K562 (cell line): ENCODE data around the gene OPN1LW. TPM values are rescaled to one million over a fixed set of nuclear protein-coding genes. Genes with fewer than 3 reads are reported as not detected.

ENCODE experiments used
- ATAC-seq: fragments of 200-7000 bp; cut with Tn5 transposase; 3 replicates; pipeline ENCODE4 v1.9.1; 2020; ENCODE audit warnings: moderate library complexity
- BruUV-seq: library from RNA; stranded (reverse); fragments of 400-500 nt; replicated peaks from 2 replicates; lab custom pipeline; 2021; lab: Mats Ljungman, UMichigan
- CTCF ChIA-PET: fragments of 300-600 bp; formaldehyde crosslinking; extraction: SDS; loops from one replicate; lab custom pipeline; 2021; ENCODE audit warnings: low intra/inter-chr PET ratio; lab: Yijun Ruan, JAX
- POLR2A ChIA-PET: fragments of 300-600, 350-650 bp; sonication (Branson Sonifier 250); formaldehyde crosslinking; extraction: SDS; loops from one replicate; lab custom pipeline; 2021; ENCODE audit warnings: antibody characterized with exemption, inconsistent platforms; lab: Yijun Ruan, JAX
- DNase-seq, 4 experiments: peaks; one replicate each; pipeline versions ENCODE4 v3.0.0 to v3.0.0-alpha.2; 2011 to 2018; ENCODE audit warnings: low spot score in 3 of 4, mixed read lengths in 3 of 4; ENCODE audit errors: extremely low read depth in 1 of 4
- FAIRE-seq: peaks from 2 replicates; lab custom pipeline; 2011; peaks lifted over from hg19 to GRCh38; lab: Jason Lieb, UNC
- H2AFZ ChIP-seq: 2 replicates; pipeline ENCODE4 v1.6.0; 2011; ENCODE audit warnings: low read depth, low read length, control low read depth, inconsistent platforms
- H3K27ac ChIP-seq: fragments of 200-600 bp; 3 replicates; pipeline ENCODE4 v1.8.0; 2011; ENCODE audit warnings: low read depth, mild to moderate bottlenecking, control low read depth, inconsistent platforms, low read length, moderate library complexity, mixed read lengths; ENCODE audit errors: extremely low read depth
- H3K27me3 ChIP-seq, 2 experiments: fragments of 300-600 bp in 1 of 2; 2 replicates in 1 of 2; 3 replicates in 1 of 2; pipeline versions ENCODE4 v1.6.0 to v1.8.0; 2011; ENCODE audit warnings: inconsistent platforms in 2 of 2, low read length in 2 of 2, mild to moderate bottlenecking in 1 of 2, mixed read lengths in 1 of 2, moderate library complexity in 1 of 2; ENCODE audit not compliant: control insufficient read depth in 2 of 2, insufficient read depth in 2 of 2
- H3K36me3 ChIP-seq: fragments of 300-600 bp; 3 replicates; pipeline ENCODE4 v1.8.0; 2011; ENCODE audit warnings: mild to moderate bottlenecking, low read length, inconsistent platforms; ENCODE audit not compliant: control insufficient read depth, insufficient read depth
- H3K4me1 ChIP-seq, 2 experiments: fragments of 200-600 bp in 1 of 2; replicated peaks in 1 of 2; 2 replicates in 1 of 2; 3 replicates in 1 of 2; pipeline versions ENCODE4 v1.5.1 to v1.8.0; 2011; ENCODE audit warnings: inconsistent platforms in 2 of 2, low read length in 2 of 2, mild to moderate bottlenecking in 1 of 2, mixed read lengths in 1 of 2, moderate library complexity in 1 of 2; ENCODE audit not compliant: control insufficient read depth in 2 of 2, insufficient read depth in 2 of 2
- H3K4me2 ChIP-seq: 2 replicates; pipeline ENCODE4 v1.6.1; 2011; ENCODE audit warnings: low read length, control low read depth, inconsistent platforms, mixed read lengths; ENCODE audit not compliant: insufficient read depth
- H3K4me3 ChIP-seq: fragments of 200-600 bp; sonication (generic), shearing (Covaris generic); 2 replicates; pipeline ENCODE4 v1.5.1; 2016; ENCODE audit warnings: control low read depth, inconsistent platforms
- H3K79me2 ChIP-seq: fragments of 200-600 bp; 3 replicates; pipeline ENCODE4 v1.8.0; 2011; ENCODE audit warnings: low read length, inconsistent platforms; ENCODE audit not compliant: control insufficient read depth, insufficient read depth
- H3K9ac ChIP-seq, 2 experiments: 2 replicates each; pipeline versions ENCODE4 v1.6.0 to v1.6.1; 2011; ENCODE audit warnings: low read depth in 2 of 2, low read length in 2 of 2, control low read depth in 1 of 2, inconsistent platforms in 1 of 2, mild to moderate bottlenecking in 1 of 2, mixed read lengths in 1 of 2; ENCODE audit not compliant: insufficient read depth in 1 of 2
- H3K9me1 ChIP-seq: one replicate; pipeline ENCODE4 v1.6.0; 2011; ENCODE audit warnings: inconsistent platforms, mild to moderate bottlenecking, low read length, moderate library complexity; ENCODE audit not compliant: control insufficient read depth, insufficient read depth
- H3K9me3 ChIP-seq: replicated peaks from 2 replicates; pipeline ENCODE4 v1.5.1; 2011; ENCODE audit warnings: low read depth, low read length, inconsistent platforms; ENCODE audit not compliant: control insufficient read depth, insufficient read depth
- H4K20me1 ChIP-seq: replicated peaks from 2 replicates; pipeline ENCODE4 v1.6.1; 2011; ENCODE audit warnings: low read length, inconsistent platforms, mixed read lengths; ENCODE audit not compliant: control insufficient read depth, insufficient read depth
- BRCA1 ChIP-seq, 2 experiments: fragments of 450-650 bp in 1 of 2; sonication (generic) in 1 of 2; formaldehyde crosslinking in 1 of 2; IDR thresholded peaks; 2 replicates each; pipeline versions ENCODE4 v1.5.0 to v1.6.1; 2017 to 2020; ENCODE audit warnings: mild to moderate bottlenecking in 1 of 2, missing genetic modification reagents in 1 of 2
- CREB5 ChIP-seq: fragments of 250-450 bp; sonication (Bioruptor Pico); IDR thresholded peaks from 2 replicates; pipeline ENCODE4 v1.5.0; 2020; ENCODE audit warnings: mild to moderate bottlenecking
- FOXK2 ChIP-seq, 2 experiments: fragments of 450-650 bp; IDR thresholded peaks in 1 of 2; conservative IDR thresholded peaks in 1 of 2; 2 replicates each; pipeline ENCODE4 v1.6.1; 2016; ENCODE audit warnings: low read depth in 2 of 2, mild to moderate bottlenecking in 1 of 2
- HNRNPH1 ChIP-seq: fragments of 200-400 bp; formaldehyde crosslinking; optimal IDR thresholded peaks from 2 replicates; pipeline ENCODE3; 2017; ENCODE audit warnings: low read depth, mild to moderate bottlenecking, low read length, moderate library complexity
- ID3 ChIP-seq, 2 experiments: fragments of 250-450 bp in 1 of 2; fragments of 450-650 bp in 1 of 2; sonication (Bioruptor Pico) in 1 of 2; IDR thresholded peaks; 2 replicates each; pipeline versions ENCODE4 v1.6.1 to v1.8.0; 2016 to 2021; ENCODE audit warnings: mild to moderate bottlenecking in 2 of 2, moderate library complexity in 2 of 2, missing compliant biosample characterization in 1 of 2, missing genetic modification characterization in 1 of 2
- MCM2 ChIP-seq: fragments of 450-650 bp; IDR thresholded peaks from 2 replicates; pipeline ENCODE4 v1.6.1; 2017; ENCODE audit warnings: low read depth, mild to moderate bottlenecking
- MCM5 ChIP-seq: fragments of 450-650 bp; IDR thresholded peaks from 2 replicates; pipeline ENCODE4 v1.6.1; 2016; ENCODE audit warnings: low read depth
- NFYB ChIP-seq: IDR thresholded peaks from 2 replicates; pipeline ENCODE4 v1.6.1; 2011; ENCODE audit warnings: mild to moderate bottlenecking, moderate library complexity; ENCODE audit not compliant: insufficient read length; ENCODE audit errors: extremely low read depth
- PBX2 ChIP-seq, 2 experiments: IDR thresholded peaks in 1 of 2; conservative IDR thresholded peaks in 1 of 2; 2 replicates each; pipeline ENCODE4 v1.6.1; 2016; ENCODE audit warnings: low read depth in 2 of 2, mild to moderate bottlenecking in 1 of 2, missing compliant biosample characterization in 1 of 2, missing genetic modification characterization in 1 of 2, moderate library complexity in 1 of 2
- PREB ChIP-seq: sonication (generic); formaldehyde crosslinking; IDR thresholded peaks from 2 replicates; pipeline ENCODE4 v1.8.1; 2023; ENCODE audit warnings: mild to moderate bottlenecking, missing genetic modification reagents
- SUPT5H ChIP-seq: fragments of 450-650 bp; IDR thresholded peaks from 2 replicates; pipeline ENCODE4 v1.6.1; 2016
- TCF7 ChIP-seq: sonication (generic); IDR thresholded peaks from 2 replicates; pipeline ENCODE4 v1.6.1; 2016; ENCODE audit warnings: antibody characterized with exemption, borderline replicate concordance
- TRIM28 ChIP-seq: fragments of 450-650 bp; IDR thresholded peaks from 2 replicates; pipeline ENCODE4 v1.6.1; 2017
- ZNF253 ChIP-seq: fragments of 250-450 bp; sonication (Bioruptor Pico); conservative IDR thresholded peaks from 2 replicates; pipeline ENCODE4 v1.6.1; 2021; ENCODE audit warnings: mild to moderate bottlenecking
- ZNF316 ChIP-seq: fragments of 450-650 bp; IDR thresholded peaks from 2 replicates; pipeline ENCODE4 v1.6.1; 2016
- ZNF57 ChIP-seq: fragments of 450-650 bp; formaldehyde crosslinking; IDR thresholded peaks from 2 replicates; pipeline ENCODE4 v1.4.0; 2020; ENCODE audit warnings: mild to moderate bottlenecking, moderate library complexity
- WGBS: fragments of 100-300 bp; shearing (Covaris generic); methylation state at CpG from one replicate; pipeline ENCODE4 v1.1.6; 2016; ENCODE audit warnings: low coverage, mixed read lengths; ENCODE audit not compliant: insufficient coverage; ENCODE audit errors: missing lambda C conversion rate; 5-methylcytosine and 5-hydroxymethylcytosine counted together
- in situ Hi-C: fragments of 300-500 bp; cut with MboI; formaldehyde crosslinking; loops from 4 replicates; pipeline ENCODE4 v1.15.0; 2018; ENCODE audit warnings: inconsistent platforms, mixed read lengths
- intact Hi-C: fragments of 100-400 bp; cut with micrococcal nuclease; formaldehyde crosslinking; loops from 2 replicates; pipeline ENCODE4 v1.14.2; 2022
- polyA plus RNA-seq, 8 experiments: library from polyadenylated mRNA; depleted of rRNA in 4 of 8; stranded (reverse) in 5 of 8; unstranded in 3 of 8; fragments of >200 nt; fragmentation: Nextera tagmentation in 2 of 8; fragmentation: Illumina TruSeq in 1 of 8; extraction: Ambion mirVana in 2 of 8; extraction: Trizol in 1 of 8; gene quantifications; 2 replicates each; pipeline versions ENCODE4 v1.2.1 to v1.2.3, GENCODE V29; 2011 to 2014; ENCODE audit warnings: inconsistent platforms in 1 of 8, missing spikeins in 1 of 8
- total RNA-seq, 7 experiments: library from RNA; depleted of rRNA in 6 of 7; stranded (reverse); fragments of >200 nt in 6 of 7; fragmentation: Illumina TruSeq in 2 of 7; extraction: Trizol in 2 of 7; gene quantifications; 2 replicates each; pipeline versions ENCODE4 v1.2.1 to v1.2.3, GENCODE V29; 2011 to 2021; ENCODE audit warnings: low replicate concordance in 1 of 7

OPN1LW gene
- total and polyA plus RNA-seq, 9 of the 15 experiments (the other 6 are each of a cell fraction or from before 2014, with no cell fraction given) = 0.04 TPM; not detected in 8

- no peak for DNase-seq
- intact Hi-C loops (no loop called here), in situ Hi-C loops (no loop called here)
- Histone ChIP-seq H4K20me1 (no peaks in the 10 kb centered on the region), H3K36me3 (no peaks in the 10 kb centered on the region), H3K4me1 (peaks cover 24 to 28% of the 10 kb centered on the region in 2 experiments; a peak in 4 of 5 replicates), H2AFZ (no peak overlapping the region), H3K4me2 (no peak overlapping the region), H3K9ac (no peak overlapping the region), H3K9me3 (no peaks in the 10 kb centered on the region), H3K9me1 (no peaks in the 10 kb centered on the region), H3K4me3 (no peak overlapping the region), H3K79me2 (no peaks in the 10 kb centered on the region), H3K27ac (no peak overlapping the region), H3K27me3 (no peaks in the 10 kb centered on the region)
- no peak for FAIRE-seq
- ChIA-PET POLR2A (no interaction called here), CTCF (no interaction called here)
- no TSS peak for BruUV-seq
- ATAC-seq = no peak
- 79% methylated on average over 2 of the region's 3 CpGs for WGBS
- no peak for TF ChIP-seq ZNF316
- no peak for TF ChIP-seq MCM2
- TF ChIP-seq TCF7 = no peak
- TF ChIP-seq CREB5 (CRISPR knock-in tag) = no peak
- no peak for TF ChIP-seq SUPT5H
- no peak for TF ChIP-seq BRCA1 (IDR thresholded peaks at IDR 0.05)
- no peak for TF ChIP-seq BRCA1 (CRISPR knock-in tag; IDR thresholded peaks at IDR 0.05)
- TF ChIP-seq HNRNPH1 = no peak
- TF ChIP-seq TRIM28 = no peak
- TF ChIP-seq PBX2 (CRISPR knock-in tag; IDR thresholded peaks at IDR 0.05; ENCODE audit: low read depth) = no peak
- TF ChIP-seq PBX2 (tag; conservative IDR thresholded peaks at IDR 0.05; ENCODE audit: low read depth) = peak; percentile 57
- no peak for TF ChIP-seq PREB (CRISPR knock-in tag)
- no peak for TF ChIP-seq FOXK2 (conservative IDR thresholded peaks at IDR 0.05 in 1 of 2, IDR thresholded peaks at IDR 0.05 in 1 of 2; ENCODE audit: low read depth in 2 of 2)
- TF ChIP-seq ID3 (CRISPR knock-in tag; IDR thresholded peaks at IDR 0.05) = no peak
- no peak for TF ChIP-seq ID3 (tag; IDR thresholded peaks at IDR 0.05)
- no peak for TF ChIP-seq ZNF57 (CRISPR knock-in tag)
- no peak for TF ChIP-seq MCM5
- no peak for TF ChIP-seq ZNF253 (CRISPR knock-in tag)
- no peak for TF ChIP-seq NFYB
Measured at GRCh38 chrX:154120567-154120966, 23.5 kb upstream of the OPN1LW start.
